ENCODE measurements around the gene STK32B. TPM values are rescaled to one million over a fixed set of nuclear protein-coding genes. Genes with fewer than 3 reads are reported as not detected.

STK32B gene
- total RNA-seq, 1 experiment from 2014 or later = 1.1 TPM

GRCh38 chr4:5138389-5138788 lies 87.1 kb downstream of the STK32B start:
- intact Hi-C loops (cut with micrococcal nuclease) = no loop called here
- ChIA-PET CTCF (no interaction called here), POLR2A (ENCODE audit: unreplicated experiment) (no interaction called here)
- Histone ChIP-seq H3K9ac (ENCODE audit: low read length) (no peak overlapping the region), H3K79me2 (ENCODE audit: low read length) (no peaks in the 10 kb centered on the region), H3K9me3 (ENCODE audit: low read length) (no peaks in the 10 kb centered on the region), H3F3A (ENCODE audit: low read length, unreplicated experiment) (no peaks in the 10 kb centered on the region), H3K36me3 (ENCODE audit: low read depth, low read length) (no peaks in the 10 kb centered on the region), H3K27me3 (ENCODE audit: low read length) (peaks cover 16% of the 10 kb centered on the region; the same call in 1 of the 2 replicates), H3K27ac (ENCODE audit: low read length) (no peak overlapping the region), H3K4me3 (ENCODE audit: low read length) (no peak overlapping the region), H2AFZ (ENCODE audit: low read length) (no peak overlapping the region), H4K20me1 (ENCODE audit: low read length) (no peaks in the 10 kb centered on the region), H3K9me2 (replicated peaks; ENCODE audit: low read length) (no peaks in the 10 kb centered on the region), H3K4me1 (ENCODE audit: insufficient read depth, low read length) (peaks cover 9% of the 10 kb centered on the region; the same call in 1 of the 2 replicates), H3K4me2 (ENCODE audit: low read length) (no peak overlapping the region)
- no peak for DNase-seq
- TF ChIP-seq, protein P1, sequence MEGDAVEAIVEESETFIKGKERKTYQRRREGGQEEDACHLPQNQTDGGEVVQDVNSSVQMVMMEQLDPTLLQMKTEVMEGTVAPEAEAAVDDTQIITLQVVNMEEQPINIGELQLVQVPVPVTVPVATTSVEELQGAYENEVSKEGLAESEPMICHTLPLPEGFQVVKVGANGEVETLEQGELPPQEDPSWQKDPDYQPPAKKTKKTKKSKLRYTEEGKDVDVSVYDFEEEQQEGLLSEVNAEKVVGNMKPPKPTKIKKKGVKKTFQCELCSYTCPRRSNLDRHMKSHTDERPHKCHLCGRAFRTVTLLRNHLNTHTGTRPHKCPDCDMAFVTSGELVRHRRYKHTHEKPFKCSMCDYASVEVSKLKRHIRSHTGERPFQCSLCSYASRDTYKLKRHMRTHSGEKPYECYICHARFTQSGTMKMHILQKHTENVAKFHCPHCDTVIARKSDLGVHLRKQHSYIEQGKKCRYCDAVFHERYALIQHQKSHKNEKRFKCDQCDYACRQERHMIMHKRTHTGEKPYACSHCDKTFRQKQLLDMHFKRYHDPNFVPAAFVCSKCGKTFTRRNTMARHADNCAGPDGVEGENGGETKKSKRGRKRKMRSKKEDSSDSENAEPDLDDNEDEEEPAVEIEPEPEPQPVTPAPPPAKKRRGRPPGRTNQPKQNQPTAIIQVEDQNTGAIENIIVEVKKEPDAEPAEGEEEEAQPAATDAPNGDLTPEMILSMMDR (conservative IDR thresholded peaks at IDR 0.05; ENCODE audit: low read depth, low read length) = no peak
- TF ChIP-seq EZH2 (IDR thresholded peaks at IDR 0.05; ENCODE audit: low read length, unreplicated experiment) = no peak
- TF ChIP-seq EZH2phosphoT487 (IDR thresholded peaks at IDR 0.05; ENCODE audit: borderline replicate concordance, low read length) = no peak
- ATAC-seq = no peak
- BruUV-seq (replicated peaks) = no TSS peak

DNA sequence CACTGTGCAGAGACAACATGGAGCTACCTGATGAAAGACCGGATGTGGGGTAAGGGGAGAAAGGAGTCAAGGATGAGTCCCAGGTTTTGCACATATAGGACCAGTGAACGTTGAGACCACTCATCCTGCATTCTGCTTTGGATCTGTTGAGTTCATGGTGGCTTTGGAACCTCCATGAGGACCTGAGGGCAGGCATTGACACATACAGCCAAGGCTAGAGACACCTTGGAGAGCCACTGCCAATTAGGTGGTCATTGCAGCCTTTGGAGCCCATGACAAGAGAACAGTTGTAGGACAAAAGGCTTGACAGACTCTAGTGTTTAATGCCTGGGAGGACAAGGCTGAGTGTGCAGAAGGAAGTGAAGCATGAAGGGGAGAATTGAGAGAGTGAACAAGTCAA lies 87.9 kb downstream of the STK32B start:
- Histone ChIP-seq H3K9me2 (replicated peaks; ENCODE audit: low read length) (no peaks in the 10 kb centered on the region), H3K79me2 (ENCODE audit: low read length) (no peaks in the 10 kb centered on the region), H3F3A (ENCODE audit: low read length, unreplicated experiment) (no peaks in the 10 kb centered on the region), H3K36me3 (ENCODE audit: low read depth, low read length) (no peaks in the 10 kb centered on the region), H3K27me3 (ENCODE audit: low read length) (peaks cover 16% of the 10 kb centered on the region; the same call in 1 of the 2 replicates), H3K4me2 (ENCODE audit: low read length) (no peak overlapping the region), H3K27ac (ENCODE audit: low read length) (no peak overlapping the region), H3K9me3 (ENCODE audit: low read length) (no peaks in the 10 kb centered on the region), H3K4me3 (ENCODE audit: low read length) (no peak overlapping the region), H3K4me1 (ENCODE audit: insufficient read depth, low read length) (peaks cover 9% of the 10 kb centered on the region; the same call in 1 of the 2 replicates), H4K20me1 (ENCODE audit: low read length) (no peaks in the 10 kb centered on the region), H2AFZ (ENCODE audit: low read length) (no peak overlapping the region), H3K9ac (ENCODE audit: low read length) (no peak overlapping the region)
- no peak for TF ChIP-seq EZH2 (IDR thresholded peaks at IDR 0.05; ENCODE audit: low read length, unreplicated experiment)
- no peak for TF ChIP-seq EZH2phosphoT487 (IDR thresholded peaks at IDR 0.05; ENCODE audit: borderline replicate concordance, low read length)
- TF ChIP-seq, protein P1 (conservative IDR thresholded peaks at IDR 0.05; ENCODE audit: low read depth, low read length) = no peak
- no TSS peak for BruUV-seq (replicated peaks)
- no peak for ATAC-seq
- DNase-seq = no peak
- ChIA-PET CTCF (no interaction called here), POLR2A (ENCODE audit: unreplicated experiment) (no interaction called here)
- intact Hi-C loops (cut with micrococcal nuclease) = no loop called here

DNA sequence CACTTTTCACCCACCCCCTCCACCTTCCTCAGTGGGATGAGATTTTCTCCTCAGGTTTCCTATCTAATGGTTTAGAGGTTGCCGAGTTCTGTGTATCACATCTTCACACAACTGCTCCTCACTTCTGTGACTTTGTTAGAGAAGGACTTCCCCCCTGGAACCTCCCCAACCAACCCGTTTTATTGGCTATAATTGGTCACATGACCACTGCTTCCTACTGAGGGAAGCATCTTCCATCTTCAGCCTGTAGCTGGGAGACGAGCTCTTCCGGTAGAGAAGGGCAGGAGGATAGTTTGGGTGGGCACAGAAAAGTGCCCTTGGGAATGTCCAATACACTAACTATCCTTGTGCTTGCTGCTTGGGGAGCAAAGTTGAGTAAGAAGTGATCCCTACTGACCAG lies 90.5 kb downstream of the STK32B start:
- peaks cover 12% of the 10 kb centered on the region; the same call in 1 of the 2 replicates for H3K27me3 ChIP-seq (ENCODE audit: low read length)
- H4K20me1 ChIP-seq (ENCODE audit: low read length) = no peaks in the 10 kb centered on the region
- intact Hi-C loops (cut with micrococcal nuclease) = loop anchor here (2.0 kb wide), 1 partner anchor 147 kb away; no protein-coding TSS in a partner anchor
- H3K9ac ChIP-seq (ENCODE audit: low read length) = no peak overlapping the region
- H3K27ac ChIP-seq (ENCODE audit: low read length) = no peak overlapping the region
- 0 out of 2 replicates have a peak, but pooled peaks cover 3% of the 10 kb centered on the region for H3K9me3 ChIP-seq (ENCODE audit: low read length)
- no peak for TF ChIP-seq EZH2phosphoT487 (IDR thresholded peaks at IDR 0.05; ENCODE audit: borderline replicate concordance, low read length)
- no peak for TF ChIP-seq EZH2 (IDR thresholded peaks at IDR 0.05; ENCODE audit: low read length, unreplicated experiment)
- TF ChIP-seq, protein P1 (conservative IDR thresholded peaks at IDR 0.05; ENCODE audit: low read depth, low read length) = no peak
- ChIA-PET POLR2A (ENCODE audit: unreplicated experiment) (no interaction called here), CTCF (no interaction called here)
- H3K4me3 ChIP-seq (ENCODE audit: low read length) = no peak overlapping the region
- H3K4me1 ChIP-seq (ENCODE audit: insufficient read depth, low read length) = no peaks in the 10 kb centered on the region
- no peaks in the 10 kb centered on the region for H3K79me2 ChIP-seq (ENCODE audit: low read length)
- no peak overlapping the region for H2AFZ ChIP-seq (ENCODE audit: low read length)
- BruUV-seq (replicated peaks) = no TSS peak
- ATAC-seq (no peak), DNase-seq (no peak)
- H3K36me3 ChIP-seq (ENCODE audit: low read depth, low read length) = no peaks in the 10 kb centered on the region
- H3K9me2 ChIP-seq (replicated peaks; ENCODE audit: low read length) = no peaks in the 10 kb centered on the region
- H3K4me2 ChIP-seq (ENCODE audit: low read length) = no peak overlapping the region
- no peaks in the 10 kb centered on the region for H3F3A ChIP-seq (ENCODE audit: low read length, unreplicated experiment)
